Measurements from ENCODE around the gene BARHL1.
A peak's percentile ranks its signal among the peaks of the same experiment; 100 is the strongest.

The BARHL1 gene

GRCh38 chr9:132610661-132611060 is 28.3 kb downstream of the BARHL1 start:
- no peak for DNase-seq (ENCODE audit: low read depth)
- no peak overlapping the region for H3K4me3 ChIP-seq (ENCODE audit: low read length)
- no peak for TF ChIP-seq CTCF (conservative IDR thresholded peaks at IDR 0.05; ENCODE audit: low read depth, low read length)

GRCh38 chr9:132614324-132614723 is 31.9 kb downstream of the BARHL1 start:
- H3K4me3 ChIP-seq (ENCODE audit: low read length): no peak overlapping the region
- DNase-seq (ENCODE audit: low read depth): no peak
- TF ChIP-seq CTCF (conservative IDR thresholded peaks at IDR 0.05; ENCODE audit: low read depth, low read length): no peak

GRCh38 chr9:132615774-132616173 is 33.4 kb downstream of the BARHL1 start:
- DNase-seq (ENCODE audit: low read depth): no peak
- no peak for TF ChIP-seq CTCF (conservative IDR thresholded peaks at IDR 0.05; ENCODE audit: low read depth, low read length)
- H3K4me3 ChIP-seq (ENCODE audit: low read length): no peak overlapping the region

GRCh38 chr9:132616725-132617124 is 34.3 kb downstream of the BARHL1 start:
- TF ChIP-seq CTCF (conservative IDR thresholded peaks at IDR 0.05; ENCODE audit: low read depth, low read length): no peak
- DNase-seq (ENCODE audit: low read depth): no peak
- no peak overlapping the region for H3K4me3 ChIP-seq (ENCODE audit: low read length)

- TF ChIP-seq CTCF (conservative IDR thresholded peaks at IDR 0.05; ENCODE audit: low read depth, low read length): no peak
- no peak overlapping the region for H3K4me3 ChIP-seq (ENCODE audit: low read length)
- peak; percentile 8 for DNase-seq (ENCODE audit: low read depth)
Measured at GRCh38 chr9:132622159-132622558, 39.8 kb downstream of the BARHL1 start.

- no peak for DNase-seq (ENCODE audit: low read depth)
- TF ChIP-seq CTCF (conservative IDR thresholded peaks at IDR 0.05; ENCODE audit: low read depth, low read length): no peak
- no peak overlapping the region for H3K4me3 ChIP-seq (ENCODE audit: low read length)
Measured at GRCh38 chr9:132626285-132626684, 43.9 kb downstream of the BARHL1 start.

- no peak for DNase-seq (ENCODE audit: low read depth)
- no peak for TF ChIP-seq CTCF (conservative IDR thresholded peaks at IDR 0.05; ENCODE audit: low read depth, low read length)
- no peak overlapping the region for H3K4me3 ChIP-seq (ENCODE audit: low read length)
Measured at GRCh38 chr9:132627106-132627505, 44.7 kb downstream of the BARHL1 start.
